ENCODE measurements around the gene SC5D. TPM values are rescaled to one million over a fixed set of nuclear protein-coding genes. Genes with fewer than 3 reads are reported as not detected.

SC5D gene
- total RNA-seq, 4 donors from 2014 or later, result 23.6 to 38.3 (median 26.2) TPM

- no peak overlapping the region for H3K4me3 ChIP-seq
- no peaks in the 10 kb centered on the region for H3K27me3 ChIP-seq
- TF ChIP-seq EP300 (IDR thresholded peaks at IDR 0.05), result no peak
- no peak for TF ChIP-seq POLR2AphosphoS5 (IDR thresholded peaks at IDR 0.05)
- TF ChIP-seq POLR2A (IDR thresholded peaks at IDR 0.05), result no peak
- no peak for TF ChIP-seq CTCF (IDR thresholded peaks at IDR 0.05)
- peaks cover 0 to 10% (median 0%) of the 10 kb centered on the region in 3 donors for H3K4me1 ChIP-seq
- no peaks in the 10 kb centered on the region for H3K36me3 ChIP-seq
- H3K27ac ChIP-seq, result no peak overlapping the region
- no peak for ATAC-seq
- WGBS, 2 donors (ENCODE audit: low coverage in 1 of 2), result 94 to 98% methylated on average over 10 to 11 of the region's 11 CpGs
- no peaks in the 10 kb centered on the region for H3K9me3 ChIP-seq
These were observed 46.0 kb downstream of the SC5D start for GRCh38 chr11:121338536-121338935.

- Histone ChIP-seq H3K4me1 (peaks cover 0 to 10% (median 0%) of the 10 kb centered on the region in 3 donors), H3K27ac (no peak overlapping the region), H3K36me3 (no peaks in the 10 kb centered on the region), H3K27me3 (no peaks in the 10 kb centered on the region), H3K4me3 (no peak overlapping the region), H3K9me3 (no peaks in the 10 kb centered on the region)
- no peak for TF ChIP-seq CTCF (IDR thresholded peaks at IDR 0.05)
- no peak for TF ChIP-seq EP300 (IDR thresholded peaks at IDR 0.05)
- TF ChIP-seq POLR2A (IDR thresholded peaks at IDR 0.05), result no peak
- TF ChIP-seq POLR2AphosphoS5 (IDR thresholded peaks at IDR 0.05), result no peak
- no peak for ATAC-seq
- 67 to 78% methylated on average over 4 of the region's 4 CpGs for WGBS, 2 donors (ENCODE audit: low coverage in 1 of 2)
These were observed 47.5 kb downstream of the SC5D start for GRCh38 chr11:121340032-121340580.

GRCh38 chr11:121341609-121342008 lies 49.0 kb downstream of the SC5D start:
- H3K27ac ChIP-seq, result no peak overlapping the region
- H3K4me3 ChIP-seq, result no peak overlapping the region
- H3K36me3 ChIP-seq, result no peaks in the 10 kb centered on the region
- no peaks in the 10 kb centered on the region for H3K9me3 ChIP-seq
- H3K27me3 ChIP-seq, result no peaks in the 10 kb centered on the region
- 71% methylated on average over 1 to 4 of the region's 4 CpGs for WGBS, 2 donors (ENCODE audit: low coverage in 1 of 2)
- no peak for ATAC-seq
- peaks cover 0 to 10% (median 0%) of the 10 kb centered on the region in 3 donors for H3K4me1 ChIP-seq
- TF ChIP-seq CTCF (IDR thresholded peaks at IDR 0.05) (no peak), POLR2AphosphoS5 (IDR thresholded peaks at IDR 0.05) (no peak), POLR2A (IDR thresholded peaks at IDR 0.05) (no peak), EP300 (IDR thresholded peaks at IDR 0.05) (no peak)

GRCh38 chr11:121344824-121345223 lies 52.3 kb downstream of the SC5D start:
- ATAC-seq, result no peak
- Histone ChIP-seq H3K27me3 (no peaks in the 10 kb centered on the region), H3K9me3 (no peaks in the 10 kb centered on the region), H3K4me1 (peaks cover 0 to under 1% (median 0%) of the 10 kb centered on the region in 3 donors), H3K27ac (no peak overlapping the region), H3K4me3 (no peak overlapping the region), H3K36me3 (no peaks in the 10 kb centered on the region)
- no peak for TF ChIP-seq EP300 (IDR thresholded peaks at IDR 0.05)
- no peak for TF ChIP-seq POLR2A (IDR thresholded peaks at IDR 0.05)
- TF ChIP-seq POLR2AphosphoS5 (IDR thresholded peaks at IDR 0.05), result no peak
- no peak for TF ChIP-seq CTCF (IDR thresholded peaks at IDR 0.05)

- no peaks in the 10 kb centered on the region for H3K9me3 ChIP-seq
- H3K36me3 ChIP-seq, result no peaks in the 10 kb centered on the region
- no peaks in the 10 kb centered on the region for H3K27me3 ChIP-seq
- H3K27ac ChIP-seq, result no peak overlapping the region
- 95% methylated on average over 2 of the region's 2 CpGs; no CpG with 5 or more reads in 1 of the 2 donors for WGBS, 2 donors (ENCODE audit: low coverage in 1 of 2)
- no peak for ATAC-seq
- peaks cover 5 to 22% (median 9%) of the 10 kb centered on the region in 3 donors for H3K4me1 ChIP-seq
- no peak overlapping the region for H3K4me3 ChIP-seq
- TF ChIP-seq POLR2A (IDR thresholded peaks at IDR 0.05) (no peak), POLR2AphosphoS5 (IDR thresholded peaks at IDR 0.05) (no peak), EP300 (IDR thresholded peaks at IDR 0.05) (no peak)
These were observed 54.5 kb downstream of the SC5D start for GRCh38 chr11:121347094-121347493.
